Measurements from ENCODE around the gene SLC38A3. TPM values are rescaled to one million over a fixed set of nuclear protein-coding genes. Genes with fewer than 3 reads are reported as not detected.

The SLC38A3 gene
- total and polyA plus RNA-seq, 12 donors, result 0.05 to 48.8 (median 0.28) TPM; not detected in 2

DNA sequence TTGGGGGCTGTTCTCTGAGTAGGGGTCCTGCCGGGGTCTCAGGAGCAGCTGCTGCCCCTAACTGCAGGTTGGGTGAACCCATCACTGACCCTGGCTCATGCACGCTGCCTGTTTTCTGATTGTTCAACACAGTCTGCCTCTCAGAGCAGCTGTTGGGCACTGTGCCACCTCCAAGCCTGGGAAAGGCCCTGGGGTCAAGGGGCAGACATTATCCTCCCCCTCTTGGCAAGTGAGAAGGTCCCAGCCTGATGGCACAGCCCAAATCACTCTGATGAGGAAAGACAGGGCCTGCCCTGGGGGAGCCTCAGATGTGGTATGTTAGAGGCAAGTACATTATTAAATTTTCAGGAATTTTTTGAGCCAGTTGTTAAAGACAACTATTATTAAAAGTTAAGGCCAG, 27.7 kb upstream of the SLC38A3 start:
- TF ChIP-seq, protein P1, sequence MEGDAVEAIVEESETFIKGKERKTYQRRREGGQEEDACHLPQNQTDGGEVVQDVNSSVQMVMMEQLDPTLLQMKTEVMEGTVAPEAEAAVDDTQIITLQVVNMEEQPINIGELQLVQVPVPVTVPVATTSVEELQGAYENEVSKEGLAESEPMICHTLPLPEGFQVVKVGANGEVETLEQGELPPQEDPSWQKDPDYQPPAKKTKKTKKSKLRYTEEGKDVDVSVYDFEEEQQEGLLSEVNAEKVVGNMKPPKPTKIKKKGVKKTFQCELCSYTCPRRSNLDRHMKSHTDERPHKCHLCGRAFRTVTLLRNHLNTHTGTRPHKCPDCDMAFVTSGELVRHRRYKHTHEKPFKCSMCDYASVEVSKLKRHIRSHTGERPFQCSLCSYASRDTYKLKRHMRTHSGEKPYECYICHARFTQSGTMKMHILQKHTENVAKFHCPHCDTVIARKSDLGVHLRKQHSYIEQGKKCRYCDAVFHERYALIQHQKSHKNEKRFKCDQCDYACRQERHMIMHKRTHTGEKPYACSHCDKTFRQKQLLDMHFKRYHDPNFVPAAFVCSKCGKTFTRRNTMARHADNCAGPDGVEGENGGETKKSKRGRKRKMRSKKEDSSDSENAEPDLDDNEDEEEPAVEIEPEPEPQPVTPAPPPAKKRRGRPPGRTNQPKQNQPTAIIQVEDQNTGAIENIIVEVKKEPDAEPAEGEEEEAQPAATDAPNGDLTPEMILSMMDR (IDR thresholded peaks at IDR 0.05), result no peak
- TF ChIP-seq POLR2A (IDR thresholded peaks at IDR 0.05), result no peak
- no peaks in the 10 kb centered on the region for H3K9me3 ChIP-seq (replicated peaks in 1 of 3)
- H3K36me3 ChIP-seq (replicated peaks in 1 of 2), result no peaks in the 10 kb centered on the region
- WGBS, 4 donors, result 33 to 69% (median 63%) methylated on average over 1 to 2 of the region's 2 CpGs
- intact Hi-C loops (cut with DNase I), result no loop called here
- DNase-seq, result no peak
- no peak overlapping the region for H3K27ac ChIP-seq
- no peak overlapping the region for H3K4me3 ChIP-seq
- no peaks in the 10 kb centered on the region for H3K4me1 ChIP-seq (replicated peaks in 1 of 2)
- no peaks in the 10 kb centered on the region for H3K27me3 ChIP-seq

DNA sequence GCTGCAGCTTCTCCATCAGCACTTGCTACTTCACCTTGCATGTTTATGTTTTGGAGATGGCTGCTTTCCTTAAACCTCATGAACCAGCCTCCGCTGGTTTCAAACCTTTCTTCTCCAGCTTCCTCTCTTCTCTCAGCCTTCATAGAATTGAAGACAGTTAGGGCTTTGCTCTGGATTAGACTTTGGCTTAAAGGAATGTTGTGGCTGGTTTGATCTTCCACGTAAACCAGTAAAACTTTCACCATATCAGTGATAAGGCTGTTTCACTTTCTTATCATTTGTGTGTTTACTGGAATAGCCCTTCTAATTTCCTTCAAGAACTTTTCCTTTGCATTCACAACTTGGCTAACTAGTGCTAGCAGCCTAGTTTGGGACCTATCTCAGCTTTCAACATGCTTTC, 25.4 kb upstream of the SLC38A3 start:
- intact Hi-C loops (cut with DNase I), result no loop called here
- Histone ChIP-seq H3K4me1 (replicated peaks in 1 of 2) (no peaks in the 10 kb centered on the region), H3K4me3 (no peak overlapping the region), H3K9me3 (replicated peaks in 1 of 3) (no peaks in the 10 kb centered on the region), H3K27me3 (no peaks in the 10 kb centered on the region), H3K27ac (no peak overlapping the region), H3K36me3 (replicated peaks in 1 of 2) (no peaks in the 10 kb centered on the region)
- TF ChIP-seq POLR2A (IDR thresholded peaks at IDR 0.05), result no peak
- TF ChIP-seq, protein P1 (IDR thresholded peaks at IDR 0.05), result no peak
- 35 to 69% (median 49%) methylated on average over 2 of the region's 2 CpGs for WGBS, 4 donors
- no peak for DNase-seq

DNA sequence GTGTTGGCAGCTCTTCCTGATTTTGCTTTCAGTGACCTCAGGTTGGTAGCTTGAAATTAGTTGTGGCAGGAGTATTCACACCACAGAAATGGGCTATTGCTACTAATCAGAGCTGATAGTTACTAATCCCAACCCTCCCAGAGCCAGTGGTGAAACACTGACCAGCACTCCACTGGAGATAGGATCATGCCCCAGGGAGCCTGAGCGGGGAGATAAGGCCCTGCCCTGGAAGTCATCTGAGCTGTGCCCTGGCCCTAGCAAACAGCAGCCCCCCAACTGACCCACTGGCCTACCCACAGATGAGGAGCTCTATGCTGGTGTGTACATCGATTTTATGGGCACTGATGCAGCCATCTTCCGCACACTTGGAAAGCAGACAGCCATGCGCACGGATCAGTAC, 23.1 kb upstream of the SLC38A3 start:
- 40 to 92% (median 91%) methylated on average over 1 to 5 of the region's 5 CpGs for WGBS, 4 donors

DNA sequence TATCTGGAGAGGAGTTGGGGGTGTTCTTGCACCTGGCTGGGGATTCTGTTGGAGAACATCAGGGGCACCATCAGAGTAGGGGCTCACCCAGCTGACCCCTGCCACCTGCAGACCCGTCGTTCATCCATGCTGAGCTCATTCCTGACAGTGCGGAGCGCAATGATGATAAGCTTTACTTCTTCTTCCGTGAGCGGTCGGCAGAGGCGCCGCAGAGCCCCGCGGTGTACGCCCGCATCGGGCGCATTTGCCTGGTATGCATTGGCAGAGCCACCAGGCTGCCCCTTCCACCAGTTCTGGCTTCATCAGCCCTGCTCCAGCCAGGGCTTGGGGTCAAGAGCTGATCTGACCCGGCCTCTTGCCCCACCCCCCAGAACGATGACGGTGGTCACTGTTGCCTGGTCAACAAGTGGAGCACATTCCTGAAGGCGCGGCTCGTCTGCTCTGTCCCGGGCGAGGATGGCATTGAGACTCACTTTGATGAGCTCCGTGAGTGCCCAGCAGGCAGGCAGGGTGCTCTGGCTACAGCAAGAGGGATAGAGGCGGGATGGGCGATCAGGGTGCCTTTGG, 22.5 kb upstream of the SLC38A3 start:
- intact Hi-C loops (cut with DNase I), result no loop called here
- H3K27ac ChIP-seq, result no peak overlapping the region
- H3K4me3 ChIP-seq, result no peak overlapping the region
- no peaks in the 10 kb centered on the region for H3K27me3 ChIP-seq
- H3K36me3 ChIP-seq (replicated peaks in 1 of 2), result no peaks in the 10 kb centered on the region
- no peak for DNase-seq
- no peaks in the 10 kb centered on the region for H3K9me3 ChIP-seq (replicated peaks in 1 of 3)
- 88 to 96% (median 90%) methylated on average over 8 to 26 of the region's 26 CpGs for WGBS, 4 donors
- no peaks in the 10 kb centered on the region for H3K4me1 ChIP-seq (replicated peaks in 1 of 2)
- TF ChIP-seq, protein P1 (IDR thresholded peaks at IDR 0.05), result no peak
- TF ChIP-seq POLR2A (IDR thresholded peaks at IDR 0.05), result no peak

More for the DNA sequence above, 23.1 kb upstream of the SLC38A3 start:
- Histone ChIP-seq H3K36me3 (replicated peaks in 1 of 2) (no peaks in the 10 kb centered on the region), H3K27ac (no peak overlapping the region), H3K27me3 (no peaks in the 10 kb centered on the region), H3K4me1 (replicated peaks in 1 of 2) (no peaks in the 10 kb centered on the region), H3K9me3 (replicated peaks in 1 of 3) (no peaks in the 10 kb centered on the region), H3K4me3 (no peak overlapping the region)
- intact Hi-C loops (cut with DNase I), result no loop called here
- TF ChIP-seq, protein P1 (IDR thresholded peaks at IDR 0.05), result no peak
- TF ChIP-seq POLR2A (IDR thresholded peaks at IDR 0.05), result no peak
- no peak for DNase-seq
